Ishikawa (cell line): Measurements from ENCODE around the gene LIMD2.

ENCODE experiments used
- CEBPB ChIP-seq: IDR thresholded peaks from 2 replicates; pipeline ENCODE4 v1.6.1; 2012
- CREB1 ChIP-seq: IDR thresholded peaks from 2 replicates; pipeline ENCODE4 v1.6.1; 2012; ENCODE audit warnings: low read depth
- EGR1 ChIP-seq: IDR thresholded peaks from 2 replicates; pipeline ENCODE4 v1.6.1; 2012
- EP300 ChIP-seq: IDR thresholded peaks from 2 replicates; pipeline ENCODE4 v1.6.1; 2012; ENCODE audit warnings: borderline replicate concordance
- FOXM1 ChIP-seq: IDR thresholded peaks from 2 replicates; pipeline ENCODE4 v1.6.1; 2012; ENCODE audit warnings: low read depth, borderline replicate concordance
- NFIC ChIP-seq: IDR thresholded peaks from 2 replicates; pipeline ENCODE4 v1.6.1; 2012
- RAD21 ChIP-seq: IDR thresholded peaks from 2 replicates; pipeline ENCODE4 v1.6.1; 2012; ENCODE audit warnings: low read depth
- REST ChIP-seq: IDR thresholded peaks from 2 replicates; pipeline ENCODE4 v1.6.1; 2012; ENCODE audit warnings: low read depth, mild to moderate bottlenecking
- TAF1 ChIP-seq: IDR thresholded peaks from 2 replicates; pipeline ENCODE4 v1.6.1; 2012; ENCODE audit warnings: low read depth, mild to moderate bottlenecking
- TCF12 ChIP-seq: IDR thresholded peaks from 2 replicates; pipeline ENCODE4 v1.6.1; 2012; ENCODE audit warnings: low read depth
- TEAD4 ChIP-seq: IDR thresholded peaks from 2 replicates; pipeline ENCODE4 v1.6.1; 2012
- USF1 ChIP-seq: IDR thresholded peaks from 2 replicates; pipeline ENCODE4 v1.6.1; 2012
- YY1 ChIP-seq: IDR thresholded peaks from 2 replicates; pipeline ENCODE4 v1.6.1; 2012; ENCODE audit warnings: low read depth
- ZBTB7A ChIP-seq: IDR thresholded peaks from 2 replicates; pipeline ENCODE4 v1.6.1; 2012; ENCODE audit warnings: low read depth
- TF ChIP-seq, protein P1 (sequence below): IDR thresholded peaks from 2 replicates; pipeline ENCODE4 v1.6.1; 2012

Gene LIMD2

GRCh38 chr17:63722403-63722802 is 22.5 kb upstream of the LIMD2 start:
- TF ChIP-seq CEBPB = no peak
- no peak for TF ChIP-seq ZBTB7A
- TF ChIP-seq FOXM1 = no peak
- TF ChIP-seq TAF1 = no peak
- TF ChIP-seq TCF12 = no peak
- TF ChIP-seq CREB1 = no peak

DNA sequence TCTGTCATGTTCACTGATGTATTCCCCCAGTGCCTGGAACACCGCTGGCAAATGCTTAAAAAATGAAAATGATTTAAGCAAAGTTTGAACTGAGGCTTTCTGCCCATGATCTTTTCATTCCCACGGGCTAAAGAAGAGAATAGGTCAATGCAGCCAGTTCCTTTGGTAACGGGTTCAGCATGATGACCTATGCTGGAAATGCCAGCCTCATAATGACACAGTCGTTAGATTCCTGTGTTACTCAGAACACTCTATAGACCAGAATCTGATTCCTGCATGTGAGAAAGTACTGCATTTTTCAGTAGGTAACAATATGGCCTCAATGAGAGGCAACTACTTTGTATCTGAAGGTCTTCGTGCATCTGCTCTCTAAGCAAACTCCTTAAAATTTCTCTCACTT is 19.1 kb upstream of the LIMD2 start:
- TF ChIP-seq EGR1 (no peak), ZBTB7A (no peak), EP300 (no peak), YY1 (no peak), FOXM1 (no peak), TCF12 (no peak), USF1 (no peak), NFIC (no peak), CREB1 (no peak), TEAD4 (no peak), TAF1 (no peak), REST (no peak), RAD21 (no peak), CEBPB (no peak)
- TF ChIP-seq, protein P1, sequence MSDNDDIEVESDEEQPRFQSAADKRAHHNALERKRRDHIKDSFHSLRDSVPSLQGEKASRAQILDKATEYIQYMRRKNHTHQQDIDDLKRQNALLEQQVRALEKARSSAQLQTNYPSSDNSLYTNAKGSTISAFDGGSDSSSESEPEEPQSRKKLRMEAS = no peak

DNA sequence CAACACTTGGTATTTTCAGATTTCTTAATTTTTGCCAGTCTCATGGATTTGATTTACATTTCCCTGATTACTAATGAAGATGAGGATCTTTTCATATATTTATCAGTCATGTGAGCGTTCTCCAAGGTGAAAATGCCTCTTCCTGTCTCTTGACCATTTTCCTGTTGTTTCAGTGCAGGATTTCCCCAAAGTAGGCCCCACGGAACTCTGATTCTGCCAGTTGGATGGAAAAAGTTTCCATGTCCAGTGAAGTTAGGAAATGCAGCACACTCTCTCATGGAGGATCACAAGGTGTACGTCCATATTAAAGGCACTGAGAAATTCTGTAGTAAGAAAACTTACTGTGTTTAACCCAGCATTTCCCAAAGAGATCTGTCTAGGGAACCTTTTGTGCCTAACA is 16.5 kb upstream of the LIMD2 start:
- no peak for TF ChIP-seq TCF12
- TF ChIP-seq TAF1 = no peak
- no peak for TF ChIP-seq USF1
- no peak for TF ChIP-seq ZBTB7A
- TF ChIP-seq FOXM1 = no peak
- TF ChIP-seq CEBPB = no peak
- no peak for TF ChIP-seq REST
- no peak for TF ChIP-seq TEAD4
- no peak for TF ChIP-seq EP300
- TF ChIP-seq YY1 = no peak
- TF ChIP-seq RAD21 = no peak

GRCh38 chr17:63714550-63715277 is 14.8 kb upstream of the LIMD2 start:
- no peak for TF ChIP-seq FOXM1

GRCh38 chr17:63709110-63709509 is 9.2 kb upstream of the LIMD2 start:
- TF ChIP-seq CEBPB (no peak), TEAD4 (no peak), TAF1 (no peak), EGR1 (no peak), FOXM1 (no peak), CREB1 (no peak), ZBTB7A (no peak), USF1 (no peak)

- no peak for TF ChIP-seq YY1
- TF ChIP-seq FOXM1 = no peak
- no peak for TF ChIP-seq CREB1
- TF ChIP-seq USF1 = no peak
- no peak for TF ChIP-seq CEBPB
- no peak for TF ChIP-seq EGR1
- TF ChIP-seq NFIC = no peak
- TF ChIP-seq TEAD4 = no peak
- no peak for TF ChIP-seq TAF1
- TF ChIP-seq, protein P1 = no peak
These were observed 7.2 kb upstream of the LIMD2 start for GRCh38 chr17:63707151-63707550.
